GM23338 (cell line): ENCODE results near the gene ANKRD49. TPM values are rescaled to one million over a fixed set of nuclear protein-coding genes. Genes with fewer than 3 reads are reported as not detected.

ENCODE experiments used
- ATAC-seq: fragments of 200-7000 bp; cut with Tn5 transposase; 3 replicates; pipeline ENCODE4 v1.9.1; 2020
- DNase-seq: peaks from one replicate; pipeline ENCODE4 v3.0.0-alpha.2; 2015; ENCODE audit warnings: low spot score
- H2AFZ ChIP-seq: fragments of 200-600 bp; sonication (generic); 2 replicates; pipeline ENCODE4 v1.8.0; 2016; ENCODE audit warnings: antibody characterized with exemption, mild to moderate bottlenecking, moderate library complexity
- H3F3A ChIP-seq: fragments of 200-600 bp; sonication (generic); replicated peaks from 2 replicates; pipeline ENCODE4 v1.8.0; 2017; ENCODE audit warnings: antibody characterized with exemption, mixed run types, low read depth
- H3K27ac ChIP-seq: fragments of 200-600 bp; sonication (generic); 2 replicates; pipeline ENCODE4 v1.6.1; 2016; ENCODE audit warnings: low read depth
- H3K27me3 ChIP-seq: fragments of 200-600 bp; sonication (generic); 2 replicates; pipeline ENCODE4 v1.8.0; 2016; ENCODE audit warnings: mild to moderate bottlenecking, mixed run types, moderate library complexity; ENCODE audit not compliant: insufficient read depth
- H3K36me3 ChIP-seq: fragments of 200-600 bp; sonication (generic); 2 replicates; pipeline ENCODE4 v1.8.0; 2016; ENCODE audit warnings: mild to moderate bottlenecking; ENCODE audit not compliant: insufficient read depth
- H3K4me1 ChIP-seq: fragments of 200-600 bp; sonication (generic); 2 replicates; pipeline ENCODE4 v1.8.0; 2016; ENCODE audit warnings: mild to moderate bottlenecking, moderate library complexity; ENCODE audit not compliant: insufficient read depth
- H3K4me2 ChIP-seq: fragments of 200-600 bp; sonication (generic); 2 replicates; pipeline ENCODE4 v1.7.1; 2017; ENCODE audit warnings: mixed run types
- H3K4me3 ChIP-seq: fragments of 200-600 bp; sonication (generic); 2 replicates; pipeline ENCODE4 v1.6.1; 2016; ENCODE audit warnings: mixed run types
- H3K79me2 ChIP-seq: fragments of 200-600 bp; sonication (generic); replicated peaks from 2 replicates; pipeline ENCODE4 v1.8.0; 2017; ENCODE audit warnings: mild to moderate bottlenecking; ENCODE audit not compliant: insufficient read depth
- H3K9me2 ChIP-seq: fragments of 200-600 bp; sonication (generic); 2 replicates; pipeline ENCODE4 v1.8.0; 2017; ENCODE audit not compliant: insufficient read depth
- H4K20me1 ChIP-seq: fragments of 200-600 bp; sonication (generic); replicated peaks from 2 replicates; pipeline ENCODE4 v1.8.0; 2017; ENCODE audit warnings: mild to moderate bottlenecking; ENCODE audit not compliant: insufficient read depth
- H3K27ac Mint-ChIP-seq: 2 replicates; pipeline ENCODE4 v1.8.0; 2020; ENCODE audit warnings: inconsistent platforms, mild to moderate bottlenecking, moderate library complexity, mixed read lengths
- H3K27me3 Mint-ChIP-seq: 3 replicates; pipeline ENCODE4 v1.8.0; 2022; ENCODE audit warnings: low read depth, mild to moderate bottlenecking, moderate library complexity, mixed read lengths, inconsistent platforms; ENCODE audit not compliant: insufficient read depth, poor library complexity
- H3K36me3 Mint-ChIP-seq: 3 replicates; pipeline ENCODE4 v1.8.0; 2021; ENCODE audit warnings: low read depth, mild to moderate bottlenecking, inconsistent platforms, moderate library complexity, mixed read lengths
- H3K4me1 Mint-ChIP-seq: 3 replicates; pipeline ENCODE4 v1.8.0; 2020; ENCODE audit warnings: mild to moderate bottlenecking, inconsistent platforms, mixed read lengths
- H3K4me3 Mint-ChIP-seq: 3 replicates; pipeline ENCODE4 v1.8.0; 2021; ENCODE audit warnings: moderate library complexity, mild to moderate bottlenecking, inconsistent platforms, mixed read lengths
- H3K9me3 Mint-ChIP-seq: 3 replicates; pipeline ENCODE4 v1.8.0; 2020; ENCODE audit warnings: moderate library complexity, mild to moderate bottlenecking, inconsistent platforms, mixed read lengths
- CREB1 ChIP-seq: fragments of 250-450 bp; sonication (Bioruptor Pico); IDR thresholded peaks from 2 replicates; pipeline ENCODE4 v1.5.0; 2020; ENCODE audit warnings: low read depth, mild to moderate bottlenecking, moderate library complexity
- CTCF ChIP-seq, 2 experiments: fragments of 200-600 bp in 1 of 2; sonication (generic) in 1 of 2; conservative IDR thresholded peaks; 2 replicates each; pipeline versions ENCODE4 v1.5.1 to v1.6.1; 2016 to 2017; ENCODE audit warnings: antibody characterized with exemption in 2 of 2, low read depth in 2 of 2, mild to moderate bottlenecking in 2 of 2, moderate library complexity in 1 of 2
- ETS1 ChIP-seq: IDR thresholded peaks from 2 replicates; pipeline ENCODE4 v1.6.1; 2016; ENCODE audit warnings: antibody characterized with exemption
- EZH2 ChIP-seq: fragments of 200-600 bp; sonication (generic); IDR thresholded peaks from one replicate; pipeline ENCODE4 v1.8.0; 2017; ENCODE audit warnings: antibody characterized with exemption, mild to moderate bottlenecking, low read depth; ENCODE audit not compliant: unreplicated experiment
- EZH2phosphoT487 ChIP-seq: fragments of 200-600 bp; sonication (generic); IDR thresholded peaks from one replicate; pipeline ENCODE4 v1.8.1; 2018; ENCODE audit warnings: antibody characterized with exemption; ENCODE audit not compliant: unreplicated experiment
- JUNB ChIP-seq: IDR thresholded peaks from one replicate; pipeline ENCODE4 v1.6.1; 2016; ENCODE audit warnings: antibody characterized with exemption; ENCODE audit not compliant: unreplicated experiment
- REST ChIP-seq: IDR thresholded peaks from one replicate; pipeline ENCODE4 v1.6.1; 2018; ENCODE audit warnings: antibody characterized with exemption; ENCODE audit not compliant: unreplicated experiment
- ZNF462 ChIP-seq: fragments of 250-450 bp; sonication (Bioruptor Pico); IDR thresholded peaks from 2 replicates; pipeline ENCODE4 v1.5.0; 2020; ENCODE audit warnings: mild to moderate bottlenecking, moderate library complexity
- polyA plus RNA-seq: library from polyadenylated mRNA; unstranded; fragments of >200 nt; fragmentation: Nextera tagmentation; extraction: Ambion mirVana; gene quantifications from 2 replicates; pipeline ENCODE4 v1.2.1, GENCODE V29; 2016
- total RNA-seq: library from RNA; depleted of rRNA; stranded (reverse); fragments of >200 nt; shearing (Covaris generic); gene quantifications from 2 replicates; pipeline ENCODE4 v1.2.3, GENCODE V29; 2014

Gene ANKRD49
- total and polyA plus RNA-seq, 2 experiments from 2014 or later = 16.0 to 35.2 TPM

GRCh38 chr11:94454301-94454700 is 39.5 kb upstream of the ANKRD49 start:
- peaks cover 2% of the 10 kb centered on the region; the same call in 1 of the 2 replicates for H3K36me3 ChIP-seq
- H3K9me2 ChIP-seq = no peaks in the 10 kb centered on the region
- H3K27ac ChIP-seq = no peak overlapping the region
- no peaks in the 10 kb centered on the region for H3K4me1 ChIP-seq
- no peaks in the 10 kb centered on the region for H3F3A ChIP-seq
- no peak for TF ChIP-seq EZH2phosphoT487
- no peak for TF ChIP-seq CREB1 (CRISPR knock-in tag)
- no peak for TF ChIP-seq CTCF (conservative IDR thresholded peaks at IDR 0.05; ENCODE audit: low read depth in 2 of 2)
- no peaks in the 10 kb centered on the region for H3K27me3 ChIP-seq
- no peak overlapping the region for H3K4me3 Mint-ChIP-seq
- no peak overlapping the region for H3K4me3 ChIP-seq
- no peak for DNase-seq
- H3K4me2 ChIP-seq = no peak overlapping the region
- no peak overlapping the region for H2AFZ ChIP-seq
- H4K20me1 ChIP-seq = no peaks in the 10 kb centered on the region
- no peaks in the 10 kb centered on the region for H3K4me1 Mint-ChIP-seq
- no peaks in the 10 kb centered on the region for H3K27me3 Mint-ChIP-seq
- peaks cover 20% of the 10 kb centered on the region for H3K36me3 Mint-ChIP-seq
- H3K9me3 Mint-ChIP-seq = no peaks in the 10 kb centered on the region
- no peaks in the 10 kb centered on the region for H3K79me2 ChIP-seq
- no peak for ATAC-seq
- no peak overlapping the region for H3K27ac Mint-ChIP-seq

GRCh38 chr11:94455861-94456260 is 37.9 kb upstream of the ANKRD49 start:
- no peaks in the 10 kb centered on the region for H3K9me3 Mint-ChIP-seq
- H3K36me3 Mint-ChIP-seq = peaks cover 36% of the 10 kb centered on the region
- Histone ChIP-seq H3K36me3 (peaks cover 7% of the 10 kb centered on the region; the same call in 1 of the 2 replicates), H4K20me1 (no peaks in the 10 kb centered on the region), H3F3A (no peaks in the 10 kb centered on the region), H3K79me2 (no peaks in the 10 kb centered on the region), H3K9me2 (no peaks in the 10 kb centered on the region), H3K27ac (no peak overlapping the region), H3K4me1 (no peaks in the 10 kb centered on the region), H3K4me2 (no peak overlapping the region), H3K27me3 (no peaks in the 10 kb centered on the region), H3K4me3 (no peak overlapping the region), H2AFZ (no peak overlapping the region)
- ATAC-seq = no peak
- DNase-seq = no peak
- H3K4me1 Mint-ChIP-seq = no peaks in the 10 kb centered on the region
- H3K27ac Mint-ChIP-seq = no peak overlapping the region
- H3K27me3 Mint-ChIP-seq = no peaks in the 10 kb centered on the region
- no peak overlapping the region for H3K4me3 Mint-ChIP-seq
- TF ChIP-seq ETS1 (no peak), JUNB (no peak), REST (no peak), EZH2 (no peak), ZNF462 (CRISPR knock-in tag) (no peak)
